ENCODE results near the gene NOP9.

DNA sequence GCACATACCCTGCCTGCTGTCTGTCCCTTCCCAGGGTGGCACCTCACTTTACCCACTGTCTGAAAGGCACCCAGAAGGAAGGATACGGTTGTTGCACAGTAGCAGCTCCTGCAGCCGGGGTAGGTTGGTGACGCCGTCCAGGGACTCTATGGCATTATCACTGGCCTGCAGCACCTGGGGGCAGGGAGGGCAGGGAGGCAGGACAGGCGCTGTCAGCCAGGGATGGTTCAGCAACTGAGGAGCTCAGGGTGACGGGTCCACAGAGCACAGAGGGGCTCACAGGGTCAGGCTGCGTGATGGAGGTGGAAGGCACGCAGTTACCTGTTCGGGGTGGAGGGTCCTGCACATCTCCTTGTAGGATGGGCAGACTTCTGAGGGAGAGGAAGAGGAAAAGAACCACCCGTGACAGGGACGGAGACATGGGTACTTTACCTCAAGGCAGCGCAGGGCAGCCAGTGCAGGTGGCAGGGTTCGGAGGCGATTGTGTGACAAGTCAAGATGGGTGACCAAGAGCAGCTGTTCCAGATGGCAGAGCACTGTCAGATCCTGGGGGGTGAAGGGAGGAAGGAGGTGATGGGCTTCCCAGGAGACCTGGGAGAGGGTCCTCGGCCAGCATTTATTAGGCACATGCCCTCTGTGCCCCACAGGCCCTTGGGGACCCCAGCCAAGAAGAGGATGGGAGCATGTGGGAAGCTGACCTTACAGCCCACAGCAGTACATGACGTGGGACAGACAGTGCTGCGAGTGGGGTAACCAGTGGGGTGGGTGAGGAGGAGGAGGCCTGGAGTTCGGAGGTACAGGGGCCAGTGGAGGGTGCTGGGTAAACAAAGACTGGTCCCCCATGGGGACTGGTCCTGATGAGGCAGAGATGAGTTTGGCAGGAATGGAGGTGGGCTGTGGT lies 33.1 kb upstream of the NOP9 start:
- TF ChIP-seq CREB1 (IDR thresholded peaks at IDR 0.05; ENCODE audit: low read depth) (no peak), YY1 (IDR thresholded peaks at IDR 0.05; ENCODE audit: low read depth) (no peak), TEAD4 (IDR thresholded peaks at IDR 0.05) (no peak)
- TF ChIP-seq, protein P1, sequence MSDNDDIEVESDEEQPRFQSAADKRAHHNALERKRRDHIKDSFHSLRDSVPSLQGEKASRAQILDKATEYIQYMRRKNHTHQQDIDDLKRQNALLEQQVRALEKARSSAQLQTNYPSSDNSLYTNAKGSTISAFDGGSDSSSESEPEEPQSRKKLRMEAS (IDR thresholded peaks at IDR 0.05), result no peak
- TF ChIP-seq, protein P2, sequence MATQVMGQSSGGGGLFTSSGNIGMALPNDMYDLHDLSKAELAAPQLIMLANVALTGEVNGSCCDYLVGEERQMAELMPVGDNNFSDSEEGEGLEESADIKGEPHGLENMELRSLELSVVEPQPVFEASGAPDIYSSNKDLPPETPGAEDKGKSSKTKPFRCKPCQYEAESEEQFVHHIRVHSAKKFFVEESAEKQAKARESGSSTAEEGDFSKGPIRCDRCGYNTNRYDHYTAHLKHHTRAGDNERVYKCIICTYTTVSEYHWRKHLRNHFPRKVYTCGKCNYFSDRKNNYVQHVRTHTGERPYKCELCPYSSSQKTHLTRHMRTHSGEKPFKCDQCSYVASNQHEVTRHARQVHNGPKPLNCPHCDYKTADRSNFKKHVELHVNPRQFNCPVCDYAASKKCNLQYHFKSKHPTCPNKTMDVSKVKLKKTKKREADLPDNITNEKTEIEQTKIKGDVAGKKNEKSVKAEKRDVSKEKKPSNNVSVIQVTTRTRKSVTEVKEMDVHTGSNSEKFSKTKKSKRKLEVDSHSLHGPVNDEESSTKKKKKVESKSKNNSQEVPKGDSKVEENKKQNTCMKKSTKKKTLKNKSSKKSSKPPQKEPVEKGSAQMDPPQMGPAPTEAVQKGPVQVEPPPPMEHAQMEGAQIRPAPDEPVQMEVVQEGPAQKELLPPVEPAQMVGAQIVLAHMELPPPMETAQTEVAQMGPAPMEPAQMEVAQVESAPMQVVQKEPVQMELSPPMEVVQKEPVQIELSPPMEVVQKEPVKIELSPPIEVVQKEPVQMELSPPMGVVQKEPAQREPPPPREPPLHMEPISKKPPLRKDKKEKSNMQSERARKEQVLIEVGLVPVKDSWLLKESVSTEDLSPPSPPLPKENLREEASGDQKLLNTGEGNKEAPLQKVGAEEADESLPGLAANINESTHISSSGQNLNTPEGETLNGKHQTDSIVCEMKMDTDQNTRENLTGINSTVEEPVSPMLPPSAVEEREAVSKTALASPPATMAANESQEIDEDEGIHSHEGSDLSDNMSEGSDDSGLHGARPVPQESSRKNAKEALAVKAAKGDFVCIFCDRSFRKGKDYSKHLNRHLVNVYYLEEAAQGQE (IDR thresholded peaks at IDR 0.05; ENCODE audit: low read depth), result no peak
